Vagina (tissue), 2 donors: ENCODE measurements around the gene FOXN3.

Source experiments
- POLR2A ChIP-seq, 2 donors: fragments of 450-650 bp; IDR thresholded peaks; one replicate each; pipeline ENCODE4 v1.6.1; 2017; ENCODE audit warnings: antibody characterized with exemption in 2 of 2, mild to moderate bottlenecking in 2 of 2, moderate library complexity in 2 of 2
- POLR2AphosphoS5 ChIP-seq, 2 donors: sonication (generic); formaldehyde crosslinking; IDR thresholded peaks; one replicate each; pipeline ENCODE4 v1.9.0; 2017; ENCODE audit warnings: antibody characterized with exemption in 2 of 2, mild to moderate bottlenecking in 2 of 2, low read depth in 1 of 2; ENCODE audit not compliant: insufficient read depth in 1 of 2
- TF ChIP-seq, protein P1 (sequence below), 3 experiments: fragments of 450-650 bp in 2 of 3; fragments of 200-600 bp in 1 of 3; sonication (generic) in 1 of 3; IDR thresholded peaks; one replicate each; pipeline ENCODE4 v1.5.1; 2017 to 2019; ENCODE audit warnings: antibody characterized with exemption in 3 of 3, mild to moderate bottlenecking in 2 of 3, moderate library complexity in 2 of 3

DNA sequence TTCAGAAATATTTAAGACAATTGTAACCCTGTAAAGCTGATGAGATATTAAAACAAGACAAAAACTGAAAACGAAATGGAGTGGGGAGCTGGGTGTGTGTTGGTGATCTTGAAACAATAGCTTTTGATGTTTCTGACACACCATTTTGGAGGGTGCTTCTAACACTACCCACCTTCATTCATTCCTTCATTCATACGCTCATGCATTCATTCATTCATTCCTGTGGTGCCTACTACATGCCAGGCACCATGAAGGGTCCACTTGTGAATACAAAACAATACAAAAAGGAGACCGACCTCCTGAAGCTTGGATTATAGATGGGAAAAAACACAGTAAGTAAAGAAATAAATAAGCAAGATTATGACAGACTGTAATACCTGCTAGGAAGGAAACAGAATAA, 60.5 kb downstream of the FOXN3 start:
- TF ChIP-seq, protein P1, sequence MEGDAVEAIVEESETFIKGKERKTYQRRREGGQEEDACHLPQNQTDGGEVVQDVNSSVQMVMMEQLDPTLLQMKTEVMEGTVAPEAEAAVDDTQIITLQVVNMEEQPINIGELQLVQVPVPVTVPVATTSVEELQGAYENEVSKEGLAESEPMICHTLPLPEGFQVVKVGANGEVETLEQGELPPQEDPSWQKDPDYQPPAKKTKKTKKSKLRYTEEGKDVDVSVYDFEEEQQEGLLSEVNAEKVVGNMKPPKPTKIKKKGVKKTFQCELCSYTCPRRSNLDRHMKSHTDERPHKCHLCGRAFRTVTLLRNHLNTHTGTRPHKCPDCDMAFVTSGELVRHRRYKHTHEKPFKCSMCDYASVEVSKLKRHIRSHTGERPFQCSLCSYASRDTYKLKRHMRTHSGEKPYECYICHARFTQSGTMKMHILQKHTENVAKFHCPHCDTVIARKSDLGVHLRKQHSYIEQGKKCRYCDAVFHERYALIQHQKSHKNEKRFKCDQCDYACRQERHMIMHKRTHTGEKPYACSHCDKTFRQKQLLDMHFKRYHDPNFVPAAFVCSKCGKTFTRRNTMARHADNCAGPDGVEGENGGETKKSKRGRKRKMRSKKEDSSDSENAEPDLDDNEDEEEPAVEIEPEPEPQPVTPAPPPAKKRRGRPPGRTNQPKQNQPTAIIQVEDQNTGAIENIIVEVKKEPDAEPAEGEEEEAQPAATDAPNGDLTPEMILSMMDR (IDR thresholded peaks at IDR 0.05): no peak
- TF ChIP-seq POLR2AphosphoS5 (IDR thresholded peaks at IDR 0.05; ENCODE audit: insufficient read depth in 1 of 2, low read depth in 1 of 2) (no peak), POLR2A (IDR thresholded peaks at IDR 0.05) (no peak)
